ENCODE results near the gene PERCC1.
"Not testable (repeated sequence)": the region's sequence is repeated elsewhere in the genome, so short reads cannot be mapped to it uniquely, and the experiment has no call there.

PERCC1 gene

GRCh38 chr16:1451702-1452392 lies 21.0 kb downstream of the PERCC1 start:
- no peak for DNase-seq

GRCh38 chr16:1452530-1452929 lies 21.7 kb downstream of the PERCC1 start:
- no peak for DNase-seq

- DNase-seq: no peak
These were observed 22.4 kb downstream of the PERCC1 start for GRCh38 chr16:1453316-1453715.

- no peak for DNase-seq
These were observed 23.7 kb downstream of the PERCC1 start for GRCh38 chr16:1454561-1454960.

GRCh38 chr16:1455190-1456171 lies 24.6 kb downstream of the PERCC1 start:
- no peak for DNase-seq

- DNase-seq: no peak
These were observed 26.1 kb downstream of the PERCC1 start for GRCh38 chr16:1456951-1457350.

- no peak for DNase-seq
These were observed 26.8 kb downstream of the PERCC1 start for GRCh38 chr16:1457489-1458245.

GRCh38 chr16:1458336-1458976 lies 27.6 kb downstream of the PERCC1 start:
- DNase-seq: peak; percentile 7

- DNase-seq: no peak
These were observed 28.1 kb downstream of the PERCC1 start for GRCh38 chr16:1458977-1459341.

GRCh38 chr16:1459967-1460366 lies 29.1 kb downstream of the PERCC1 start:
- no peak for DNase-seq

GRCh38 chr16:1460602-1461138 lies 29.8 kb downstream of the PERCC1 start:
- DNase-seq: no peak

GRCh38 chr16:1461146-1461545 lies 30.3 kb downstream of the PERCC1 start:
- no peak for DNase-seq

GRCh38 chr16:1464196-1464893 lies 33.5 kb downstream of the PERCC1 start:
- no peak for DNase-seq

GRCh38 chr16:1464894-1465566 lies 34.2 kb downstream of the PERCC1 start:
- DNase-seq: no peak

- DNase-seq: no peak
These were observed 34.7 kb downstream of the PERCC1 start for GRCh38 chr16:1465567-1465915.

GRCh38 chr16:1466054-1466453 lies 35.2 kb downstream of the PERCC1 start:
- DNase-seq: no peak

- DNase-seq: no peak
These were observed 36.2 kb downstream of the PERCC1 start for GRCh38 chr16:1466968-1467521.

GRCh38 chr16:1468426-1468810 lies 37.5 kb downstream of the PERCC1 start:
- no peak for DNase-seq

- DNase-seq: not testable (repeated sequence)
These were observed 38.3 kb downstream of the PERCC1 start for GRCh38 chr16:1469141-1469540.

GRCh38 chr16:1469693-1470201 lies 38.9 kb downstream of the PERCC1 start:
- no peak for DNase-seq
